ENCODE data around the gene IMPDH1.

GRCh38 chr7:128458956-128459355 is 49.2 kb upstream of the IMPDH1 start:
- TF ChIP-seq CTCF (IDR thresholded peaks at IDR 0.05; ENCODE audit: low read depth, low read length) (no peak), EZH2phosphoT487 (IDR thresholded peaks at IDR 0.05; ENCODE audit: low read depth) (no peak)
